HepG2 (cell line): ENCODE measurements around the gene CHMP1A. TPM values are rescaled to one million over a fixed set of nuclear protein-coding genes. Genes with fewer than 3 reads are reported as not detected.
A peak's percentile ranks its signal among the peaks of the same experiment; 100 is the strongest.

Experiments used
- CSRNP1 ChIP-seq: sonication (generic); formaldehyde crosslinking; IDR thresholded peaks from 2 replicates; pipeline ENCODE4 v1.8.1; 2023; ENCODE audit warnings: mild to moderate bottlenecking, missing genetic modification reagents
- DBP ChIP-seq: sonication (generic); formaldehyde crosslinking; IDR thresholded peaks from 2 replicates; pipeline ENCODE4 v1.4.0; 2020; ENCODE audit warnings: missing genetic modification reagents; ENCODE audit errors: not compliant biosample characterization
- GMEB2 ChIP-seq: IDR thresholded peaks from 2 replicates; pipeline ENCODE4 v1.6.1; 2016; ENCODE audit warnings: missing biosample characterization, missing genetic modification reagents, low read depth
- GPBP1L1 ChIP-seq: sonication (generic); formaldehyde crosslinking; IDR thresholded peaks from 2 replicates; pipeline ENCODE4 v1.5.0; 2020; ENCODE audit warnings: mild to moderate bottlenecking, missing genetic modification reagents
- JUNB ChIP-seq: sonication (generic); formaldehyde crosslinking; IDR thresholded peaks from 2 replicates; pipeline ENCODE4 v1.8.0; 2022; ENCODE audit warnings: missing genetic modification reagents, mild to moderate bottlenecking, borderline replicate concordance
- MAFK ChIP-seq, 2 experiments: IDR thresholded peaks in 1 of 2; conservative IDR thresholded peaks in 1 of 2; 2 replicates each; pipeline ENCODE4 v1.6.1; 2011; ENCODE audit warnings: improper control_type of control experiment in 2 of 2, low read length in 2 of 2
- MYPOP ChIP-seq: sonication (generic); formaldehyde crosslinking; IDR thresholded peaks from 2 replicates; pipeline ENCODE4 v1.8.1; 2023; ENCODE audit warnings: mild to moderate bottlenecking, moderate library complexity, missing genetic modification reagents
- NFATC3 ChIP-seq: sonication (generic); formaldehyde crosslinking; IDR thresholded peaks from 2 replicates; pipeline ENCODE4 v1.5.1; 2020; ENCODE audit warnings: mild to moderate bottlenecking, missing genetic modification reagents
- PATZ1 ChIP-seq: sonication (generic); formaldehyde crosslinking; IDR thresholded peaks from 2 replicates; pipeline ENCODE4 v1.4.0; 2020; ENCODE audit warnings: missing genetic modification reagents
- PREB ChIP-seq: sonication (generic); formaldehyde crosslinking; IDR thresholded peaks from 2 replicates; pipeline ENCODE4 v1.4.0; 2020; ENCODE audit warnings: missing genetic modification reagents
- SALL1 ChIP-seq: sonication (generic); formaldehyde crosslinking; IDR thresholded peaks from 2 replicates; pipeline ENCODE4 v1.8.0; 2022; ENCODE audit warnings: mild to moderate bottlenecking, missing genetic modification reagents
- TEF ChIP-seq: sonication (generic); formaldehyde crosslinking; IDR thresholded peaks from 2 replicates; pipeline ENCODE4 v1.5.0; 2020; ENCODE audit warnings: missing genetic modification reagents
- TFDP2 ChIP-seq: sonication (generic); formaldehyde crosslinking; IDR thresholded peaks from 2 replicates; pipeline ENCODE4 v1.4.0; 2020; ENCODE audit warnings: missing genetic modification reagents
- ZMAT3 ChIP-seq: sonication (generic); formaldehyde crosslinking; conservative IDR thresholded peaks from 2 replicates; pipeline ENCODE4 v1.7.0; 2021; ENCODE audit warnings: missing genetic modification reagents
- ZNF30 ChIP-seq: sonication (generic); formaldehyde crosslinking; IDR thresholded peaks from 2 replicates; pipeline ENCODE4 v1.5.0; 2020; ENCODE audit warnings: mild to moderate bottlenecking, missing genetic modification reagents
- polyA plus RNA-seq, 8 experiments: library from polyadenylated mRNA; depleted of rRNA in 3 of 8; stranded (reverse) in 7 of 8; unstranded in 1 of 8; fragments of >200 nt; fragmentation: Illumina TruSeq in 4 of 8; extraction: Trizol in 4 of 8; gene quantifications; 2 replicates each; pipeline versions ENCODE4 v1.2.1 to v1.2.3, GENCODE V29; 2011 to 2016; ENCODE audit warnings: low read depth in 4 of 8, missing spikeins in 1 of 8, mixed read lengths in 1 of 8; ENCODE audit not compliant: insufficient read depth in 1 of 8
- total RNA-seq, 5 experiments: library from RNA; depleted of rRNA; stranded (reverse); fragments of >200 nt; fragmentation: Illumina TruSeq; extraction: Trizol; gene quantifications; 2 replicates each; pipeline ENCODE4 v1.2.3, GENCODE V29; 2016; ENCODE audit warnings: low read depth in 1 of 5

The CHMP1A gene
- total and polyA plus RNA-seq, 2 of the 13 experiments (the other 11 are each of a cell fraction or from before 2014, with no cell fraction given): 69.4 to 73.3 TPM

GRCh38 chr16:89700649-89701424, 43.3 kb upstream of the CHMP1A start (continued):
- TF ChIP-seq CSRNP1 (no peak; the same call in 1 of the 2 replicates), PATZ1 (CRISPR knock-in tag) (peak; percentile 29; the same call in 1 of the 2 replicates), GMEB2 (CRISPR knock-in tag) (no peak), ZNF30 (CRISPR knock-in tag) (no peak), JUNB (CRISPR knock-in tag) (no peak), SALL1 (CRISPR knock-in tag) (peak; percentile 63), GPBP1L1 (no peak), NFATC3 (0 out of 2 replicates have a peak, but pooled peaks have one; percentile 45), MYPOP (peak; percentile 88), ZMAT3 (peak; percentile 20; the same call in 1 of the 2 replicates), TFDP2 (CRISPR knock-in tag) (peak; percentile 45), TEF (CRISPR knock-in tag) (peak; percentile 68), PREB (CRISPR knock-in tag) (no peak), MAFK (conservative IDR thresholded peaks at IDR 0.05 in 1 of 2, IDR thresholded peaks at IDR 0.05 in 1 of 2; ENCODE audit: low read length in 2 of 2) (no peak), DBP (CRISPR knock-in tag) (peak; percentile 83)
